ENCODE results near the gene SUN2. TPM values are rescaled to one million over a fixed set of nuclear protein-coding genes. Genes with fewer than 3 reads are reported as not detected.
A peak's percentile ranks its signal among the peaks of the same experiment; 100 is the strongest.

The SUN2 gene
- total and polyA plus RNA-seq, 2 of the 13 experiments (the other 11 are each of a cell fraction or from before 2014, with no cell fraction given) = 45.6 to 56.6 TPM

- no peak for TF ChIP-seq USF2 (IDR thresholded peaks at IDR 0.05; ENCODE audit: low read depth, low read length)
- TF ChIP-seq USF2 (CRISPR knock-in tag; IDR thresholded peaks at IDR 0.05; ENCODE audit: borderline replicate concordance) = no peak
- no peak for TF ChIP-seq ZNF589 (CRISPR knock-in tag; conservative IDR thresholded peaks at IDR 0.05)
- 0 out of 2 replicates have a peak, but pooled peaks have one; percentile 48 for TF ChIP-seq BCL3 (CRISPR knock-in tag; IDR thresholded peaks at IDR 0.05)
- no peak for TF ChIP-seq ZNF552 (CRISPR knock-in tag; IDR thresholded peaks at IDR 0.05; ENCODE audit: borderline replicate concordance)
- TF ChIP-seq ZNF383 (CRISPR knock-in tag; IDR thresholded peaks at IDR 0.05; ENCODE audit: borderline replicate concordance) = no peak
- TF ChIP-seq, protein P1, sequence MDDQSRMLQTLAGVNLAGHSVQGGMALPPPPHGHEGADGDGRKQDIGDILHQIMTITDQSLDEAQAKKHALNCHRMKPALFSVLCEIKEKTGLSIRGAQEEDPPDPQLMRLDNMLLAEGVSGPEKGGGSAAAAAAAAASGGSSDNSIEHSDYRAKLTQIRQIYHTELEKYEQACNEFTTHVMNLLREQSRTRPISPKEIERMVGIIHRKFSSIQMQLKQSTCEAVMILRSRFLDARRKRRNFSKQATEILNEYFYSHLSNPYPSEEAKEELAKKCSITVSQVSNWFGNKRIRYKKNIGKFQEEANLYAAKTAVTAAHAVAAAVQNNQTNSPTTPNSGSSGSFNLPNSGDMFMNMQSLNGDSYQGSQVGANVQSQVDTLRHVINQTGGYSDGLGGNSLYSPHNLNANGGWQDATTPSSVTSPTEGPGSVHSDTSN (CRISPR knock-in tag; IDR thresholded peaks at IDR 0.05; ENCODE audit: borderline replicate concordance) = no peak; the same call in 1 of the 2 replicates
- TF ChIP-seq SALL2 (CRISPR knock-in tag; IDR thresholded peaks at IDR 0.05) = 0 out of 2 replicates have a peak, but pooled peaks have one; percentile 36
- TF ChIP-seq HNRNPUL1 (IDR thresholded peaks at IDR 0.05; ENCODE audit: low read depth, low read length) = no peak
- peak; percentile 59; the same call in 1 of the 2 replicates for TF ChIP-seq MEIS2 (CRISPR knock-in tag; IDR thresholded peaks at IDR 0.05)
- TF ChIP-seq, protein P2, sequence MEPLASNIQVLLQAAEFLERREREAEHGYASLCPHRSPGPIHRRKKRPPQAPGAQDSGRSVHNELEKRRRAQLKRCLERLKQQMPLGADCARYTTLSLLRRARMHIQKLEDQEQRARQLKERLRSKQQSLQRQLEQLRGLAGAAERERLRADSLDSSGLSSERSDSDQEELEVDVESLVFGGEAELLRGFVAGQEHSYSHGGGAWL (CRISPR knock-in tag; IDR thresholded peaks at IDR 0.05) = 0 out of 2 replicates have a peak, but pooled peaks have one; percentile 36
- no peak for TF ChIP-seq ZNF296 (CRISPR knock-in tag; conservative IDR thresholded peaks at IDR 0.05)
- TF ChIP-seq, protein P3, sequence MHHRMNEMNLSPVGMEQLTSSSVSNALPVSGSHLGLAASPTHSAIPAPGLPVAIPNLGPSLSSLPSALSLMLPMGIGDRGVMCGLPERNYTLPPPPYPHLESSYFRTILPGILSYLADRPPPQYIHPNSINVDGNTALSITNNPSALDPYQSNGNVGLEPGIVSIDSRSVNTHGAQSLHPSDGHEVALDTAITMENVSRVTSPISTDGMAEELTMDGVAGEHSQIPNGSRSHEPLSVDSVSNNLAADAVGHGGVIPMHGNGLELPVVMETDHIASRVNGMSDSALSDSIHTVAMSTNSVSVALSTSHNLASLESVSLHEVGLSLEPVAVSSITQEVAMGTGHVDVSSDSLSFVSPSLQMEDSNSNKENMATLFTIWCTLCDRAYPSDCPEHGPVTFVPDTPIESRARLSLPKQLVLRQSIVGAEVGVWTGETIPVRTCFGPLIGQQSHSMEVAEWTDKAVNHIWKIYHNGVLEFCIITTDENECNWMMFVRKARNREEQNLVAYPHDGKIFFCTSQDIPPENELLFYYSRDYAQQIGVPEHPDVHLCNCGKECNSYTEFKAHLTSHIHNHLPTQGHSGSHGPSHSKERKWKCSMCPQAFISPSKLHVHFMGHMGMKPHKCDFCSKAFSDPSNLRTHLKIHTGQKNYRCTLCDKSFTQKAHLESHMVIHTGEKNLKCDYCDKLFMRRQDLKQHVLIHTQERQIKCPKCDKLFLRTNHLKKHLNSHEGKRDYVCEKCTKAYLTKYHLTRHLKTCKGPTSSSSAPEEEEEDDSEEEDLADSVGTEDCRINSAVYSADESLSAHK (CRISPR knock-in tag; IDR thresholded peaks at IDR 0.05; ENCODE audit: borderline replicate concordance) = no peak
- 0 out of 2 replicates have a peak, but pooled peaks have one; percentile 24 for TF ChIP-seq ZMAT3 (CRISPR knock-in tag; conservative IDR thresholded peaks at IDR 0.05)
- TF ChIP-seq TMF1 (CRISPR knock-in tag; IDR thresholded peaks at IDR 0.05; ENCODE audit: low read depth) = no peak
- TF ChIP-seq ZNF138 (CRISPR knock-in tag; IDR thresholded peaks at IDR 0.05; ENCODE audit: low read depth) = peak; percentile 24; the same call in 1 of the 2 replicates
- no peak for TF ChIP-seq MAFG (CRISPR knock-in tag; IDR thresholded peaks at IDR 0.05)
These were observed 49.5 kb downstream of the SUN2 start (continued) for GRCh38 chr22:38706101-38706900.

Measured in HepG2 (cell line).